Loucy (cell line): ENCODE measurements around the gene KRTAP4-12.
A peak's percentile ranks its signal among the peaks of the same experiment; 100 is the strongest.
"Not testable (repeated sequence)": the region's sequence is repeated elsewhere in the genome, so short reads cannot be mapped to it uniquely, and the experiment has no call there.

Experiments
- H2AFZ ChIP-seq: fragments of 200-600 bp; sonication (generic); 2 replicates; pipeline ENCODE4 v1.6.0; 2016; ENCODE audit warnings: antibody characterized with exemption, mild to moderate bottlenecking, low read length, moderate library complexity
- H3F3A ChIP-seq: fragments of 200-600 bp; 2 replicates; pipeline ENCODE4 v1.6.0; 2016; ENCODE audit warnings: antibody characterized with exemption, low read depth, mild to moderate bottlenecking
- H3K27me3 ChIP-seq: fragments of 200-600 bp; sonication (generic); 2 replicates; pipeline ENCODE4 v1.6.1; 2014; ENCODE audit warnings: low read length, mild to moderate bottlenecking; ENCODE audit not compliant: insufficient read depth, poor library complexity, severe bottlenecking
- H3K36me3 ChIP-seq: fragments of 200-600 bp; sonication (generic); 2 replicates; pipeline ENCODE4 v1.6.1; 2016; ENCODE audit warnings: low read length; ENCODE audit not compliant: insufficient read depth
- H3K4me1 ChIP-seq: fragments of 200-600 bp; sonication (generic); 2 replicates; pipeline ENCODE4 v1.5.1; 2014; ENCODE audit warnings: low read length, mild to moderate bottlenecking; ENCODE audit not compliant: insufficient read depth, poor library complexity, severe bottlenecking
- H3K4me2 ChIP-seq: fragments of 200-600 bp; sonication (generic); 2 replicates; pipeline ENCODE4 v1.6.0; 2014; ENCODE audit warnings: antibody characterized with exemption, low read length, low read depth, mild to moderate bottlenecking; ENCODE audit not compliant: poor library complexity, severe bottlenecking
- H3K4me3 ChIP-seq: fragments of 200-600 bp; sonication (generic); 2 replicates; pipeline ENCODE4 v1.5.1; 2014; ENCODE audit warnings: low read length, mild to moderate bottlenecking, mixed read lengths; ENCODE audit not compliant: poor library complexity, severe bottlenecking
- H3K79me2 ChIP-seq: fragments of 200-600 bp; sonication (generic); 2 replicates; pipeline ENCODE4 v1.6.1; 2014; ENCODE audit warnings: low read length; ENCODE audit not compliant: insufficient read depth
- H3K9ac ChIP-seq: fragments of 200-600 bp; sonication (generic); 2 replicates; pipeline ENCODE4 v1.6.0; 2014; ENCODE audit warnings: mild to moderate bottlenecking, low read depth, low read length, moderate library complexity; ENCODE audit not compliant: poor library complexity, severe bottlenecking
- H3K9me2 ChIP-seq: fragments of 200-600 bp; sonication (generic); replicated peaks from 2 replicates; pipeline ENCODE4 v1.6.1; 2016; ENCODE audit warnings: low read depth, low read length, mixed read lengths
- H3K9me3 ChIP-seq: fragments of 200-600 bp; sonication (generic); 2 replicates; pipeline ENCODE4 v1.6.1; 2014; ENCODE audit warnings: mild to moderate bottlenecking, antibody characterized with exemption, low read length, low read depth; ENCODE audit not compliant: insufficient read depth
- H4K20me1 ChIP-seq: fragments of 200-600 bp; sonication (generic); 2 replicates; pipeline ENCODE4 v1.6.0; 2014; ENCODE audit warnings: antibody characterized with exemption, low read length, mild to moderate bottlenecking; ENCODE audit not compliant: insufficient read depth, poor library complexity, severe bottlenecking
- CTCF ChIP-seq: fragments of 200-600 bp; sonication (generic); conservative IDR thresholded peaks from 2 replicates; pipeline ENCODE4 v1.5.1; 2014; ENCODE audit warnings: mild to moderate bottlenecking, antibody characterized with exemption, low read length
- EZH2phosphoT487 ChIP-seq: fragments of 200-600 bp; IDR thresholded peaks from 2 replicates; pipeline ENCODE4 v1.6.1; 2018; ENCODE audit warnings: antibody characterized with exemption, mild to moderate bottlenecking, moderate library complexity, borderline replicate concordance

Gene KRTAP4-12

GRCh38 chr17:41126412-41126811 is 2.4 kb upstream of the KRTAP4-12 start:
- no peaks in the 10 kb centered on the region for H3K9me3 ChIP-seq
- TF ChIP-seq CTCF (no peak), EZH2phosphoT487 (no peak)
- H3K4me1 ChIP-seq = peaks cover 34% of the 10 kb centered on the region
- no peak overlapping the region for H2AFZ ChIP-seq
- H3K9ac ChIP-seq = no peak overlapping the region
- H3K27me3 ChIP-seq = no peaks in the 10 kb centered on the region
- H3K36me3 ChIP-seq = no peaks in the 10 kb centered on the region
- H4K20me1 ChIP-seq = no peaks in the 10 kb centered on the region
- H3F3A ChIP-seq = no peaks in the 10 kb centered on the region; the same call in 1 of the 2 replicates
- H3K4me2 ChIP-seq = peak overlapping the region; percentile 56
- H3K79me2 ChIP-seq = no peaks in the 10 kb centered on the region
- no peak overlapping the region for H3K4me3 ChIP-seq
- no peaks in the 10 kb centered on the region for H3K9me2 ChIP-seq

GRCh38 chr17:41125064-41125463 is 1.1 kb upstream of the KRTAP4-12 start:
- peaks cover 5% of the 10 kb centered on the region; the same call in 1 of the 2 replicates for H3F3A ChIP-seq
- no peak overlapping the region for H3K4me3 ChIP-seq
- H3K9me3 ChIP-seq = no peaks in the 10 kb centered on the region
- peaks cover 44% of the 10 kb centered on the region for H3K4me1 ChIP-seq
- H3K36me3 ChIP-seq = no peaks in the 10 kb centered on the region
- TF ChIP-seq EZH2phosphoT487 (no peak), CTCF (no peak)
- H3K79me2 ChIP-seq = no peaks in the 10 kb centered on the region
- H3K9me2 ChIP-seq = no peaks in the 10 kb centered on the region
- H3K4me2 ChIP-seq = no peak overlapping the region
- H3K27me3 ChIP-seq = no peaks in the 10 kb centered on the region
- H4K20me1 ChIP-seq = no peaks in the 10 kb centered on the region
- no peak overlapping the region for H2AFZ ChIP-seq
- H3K9ac ChIP-seq = no peak overlapping the region

GRCh38 chr17:41123292-41123990 is 541 bp downstream of the KRTAP4-12 start:
- not testable (repeated sequence) for H3K4me2 ChIP-seq, H3K36me3 ChIP-seq, H2AFZ ChIP-seq, H3K9ac ChIP-seq, H3K79me2 ChIP-seq, H3K27me3 ChIP-seq, H3F3A ChIP-seq, H3K9me2 ChIP-seq, H3K4me3 ChIP-seq, H4K20me1 ChIP-seq, H3K9me3 ChIP-seq
- H3K4me1 ChIP-seq = peaks cover 60% of the 10 kb centered on the region

- H3K9ac ChIP-seq = no peak overlapping the region
- H3K36me3 ChIP-seq = no peaks in the 10 kb centered on the region
- H4K20me1 ChIP-seq = no peaks in the 10 kb centered on the region
- H2AFZ ChIP-seq = no peak overlapping the region
- no peak for TF ChIP-seq CTCF
- no peak for TF ChIP-seq EZH2phosphoT487
- H3K4me3 ChIP-seq = no peak overlapping the region
- H3K9me3 ChIP-seq = no peaks in the 10 kb centered on the region
- H3K9me2 ChIP-seq = no peaks in the 10 kb centered on the region
- no peaks in the 10 kb centered on the region for H3K79me2 ChIP-seq
- H3K4me1 ChIP-seq = peaks cover 70% of the 10 kb centered on the region
- H3F3A ChIP-seq = peaks cover 7% of the 10 kb centered on the region; the same call in 1 of the 2 replicates
- H3K27me3 ChIP-seq = no peaks in the 10 kb centered on the region
- no peak overlapping the region for H3K4me2 ChIP-seq
Measured at GRCh38 chr17:41121742-41122141, 2.2 kb downstream of the KRTAP4-12 start.

GRCh38 chr17:41119696-41120690 is 4.0 kb downstream of the KRTAP4-12 start:
- Histone ChIP-seq H3K4me2 (peak overlapping the region; percentile 74), H3K9ac (peak overlapping the region; percentile 37), H3K4me1 (peaks cover 66% of the 10 kb centered on the region), H2AFZ (peak overlapping the region; percentile 72; the same call in 1 of the 2 replicates), H3K4me3 (peak overlapping the region; percentile 57)
- not testable (repeated sequence) for H3K79me2 ChIP-seq, H3K9me2 ChIP-seq, H3K9me3 ChIP-seq, H3F3A ChIP-seq, H3K27me3 ChIP-seq, H4K20me1 ChIP-seq, H3K36me3 ChIP-seq
